HCT116 (cell line): ENCODE data around the gene NR2F2. TPM values are rescaled to one million over a fixed set of nuclear protein-coding genes. Genes with fewer than 3 reads are reported as not detected.

ENCODE experiments used
- ATAC-seq: fragments of 200-7000 bp; cut with Tn5 transposase; 2 replicates; pipeline ENCODE4 v1.9.1; 2020; ENCODE audit warnings: mild to moderate bottlenecking, moderate library complexity
- BruUV-seq: library from RNA; stranded (reverse); fragments of 400-500 nt; replicated peaks from 2 replicates; lab custom pipeline; 2021; lab: Mats Ljungman, UMichigan
- CTCF ChIA-PET: fragments of 300-600 bp; sonication (Branson Sonifier 250); formaldehyde crosslinking; loops from one replicate; lab custom pipeline; 2021; ENCODE audit warnings: antibody characterized with exemption; lab: Charles Lee
- POLR2A ChIA-PET: fragments of 300-600, 350-600 bp; sonication (Branson Sonifier 250); formaldehyde crosslinking; loops from one replicate; lab custom pipeline; 2021; ENCODE audit warnings: antibody characterized with exemption; lab: Charles Lee
- RAD21 ChIA-PET, 2 experiments: fragments of 300-600 bp; sonication (Branson Sonifier 250); formaldehyde crosslinking; loops; one replicate each; lab custom pipeline; 2023; ENCODE audit warnings: low total read pairs in 2 of 2; ENCODE audit not compliant: uncharacterized antibody in 2 of 2, unreplicated experiment in 2 of 2, low non-redundant PET in 1 of 2; lab: Charles Lee
- DNase-seq: peaks from one replicate; pipeline ENCODE4 v3.0.0-alpha.2; 2010; ENCODE audit warnings: low read depth, low spot score
- H2AFZ ChIP-seq: fragments of 200-600 bp; shearing (Covaris generic), sonication (generic); 2 replicates; pipeline ENCODE4 v1.6.1; 2017; ENCODE audit warnings: low read depth, mixed run types, mixed read lengths, antibody characterized with exemption, low read length; ENCODE audit not compliant: poor library complexity, severe bottlenecking
- H3K27ac ChIP-seq: 2 replicates; pipeline ENCODE4 v1.5.1; 2012; ENCODE audit warnings: low read depth, low read length
- H3K27me3 ChIP-seq: fragments of 200-600 bp; sonication (generic); 2 replicates; pipeline ENCODE4 v1.6.1; 2016; ENCODE audit warnings: mixed run types, low read length, mixed read lengths; ENCODE audit not compliant: insufficient read depth
- H3K36me3 ChIP-seq, 2 experiments: fragments of 200-500 bp in 1 of 2; fragments of 200-600 bp in 1 of 2; sonication (Bioruptor generic) in 1 of 2; sonication (generic) in 1 of 2; 2 replicates each; pipeline versions ENCODE4 v1.5.1 to v1.6.1; 2014 to 2016; ENCODE audit warnings: low read length in 2 of 2, inconsistent platforms in 1 of 2, mixed read lengths in 1 of 2, mixed run types in 1 of 2; ENCODE audit not compliant: insufficient read depth in 2 of 2, control insufficient read depth in 1 of 2
- H3K4me1 ChIP-seq, 2 experiments: fragments of 200-600 bp in 1 of 2; sonication (generic) in 1 of 2; 2 replicates each; pipeline versions ENCODE4 v1.5.1 to v1.6.1; 2012 to 2017; ENCODE audit warnings: low read length in 2 of 2, inconsistent platforms in 1 of 2, mild to moderate bottlenecking in 1 of 2, mixed read lengths in 1 of 2, mixed run types in 1 of 2, moderate library complexity in 1 of 2; ENCODE audit not compliant: insufficient read depth in 2 of 2, control insufficient read depth in 1 of 2
- H3K4me2 ChIP-seq: fragments of 200-600 bp; sonication (generic); 2 replicates; pipeline ENCODE4 v1.6.1; 2017; ENCODE audit warnings: mixed run types, low read length, mixed read lengths
- H3K4me3 ChIP-seq, 2 experiments: fragments of 200-600 bp in 1 of 2; sonication (generic) in 1 of 2; replicated peaks in 1 of 2; 2 replicates each; pipeline ENCODE4 v1.5.1; 2011 to 2016; ENCODE audit warnings: low read length in 2 of 2, control low read depth in 1 of 2, low read depth in 1 of 2, mild to moderate bottlenecking in 1 of 2, mixed read lengths in 1 of 2, mixed run types in 1 of 2
- H3K79me2 ChIP-seq: fragments of 200-600 bp; sonication (generic); 2 replicates; pipeline ENCODE4 v1.6.1; 2017; ENCODE audit warnings: mild to moderate bottlenecking, mixed run types, low read length, moderate library complexity, mixed read lengths; ENCODE audit not compliant: insufficient read depth
- H3K9ac ChIP-seq: fragments of 200-600 bp; sonication (generic); 2 replicates; pipeline ENCODE4 v1.6.1; 2016; ENCODE audit warnings: low read length, mixed read lengths
- H3K9me2 ChIP-seq: fragments of 200-600 bp; sonication (generic), shearing (Covaris generic); 2 replicates; pipeline ENCODE4 v1.6.1; 2017; ENCODE audit warnings: mixed run types, mild to moderate bottlenecking, moderate library complexity; ENCODE audit not compliant: insufficient read depth
- H3K9me3 ChIP-seq, 2 experiments: fragments of 200-500 bp in 1 of 2; fragments of 200-600 bp in 1 of 2; sonication (Bioruptor generic) in 1 of 2; sonication (generic) in 1 of 2; 2 replicates each; pipeline ENCODE4 v1.6.1; 2014 to 2017; ENCODE audit warnings: low read length in 2 of 2, mixed read lengths in 2 of 2, inconsistent platforms in 1 of 2, low read depth in 1 of 2, mild to moderate bottlenecking in 1 of 2, mixed run types in 1 of 2, moderate library complexity in 1 of 2; ENCODE audit not compliant: control insufficient read depth in 1 of 2, insufficient read depth in 1 of 2
- H4K20me1 ChIP-seq: fragments of 200-600 bp; sonication (generic), shearing (Covaris generic); 2 replicates; pipeline ENCODE4 v1.6.1; 2017; ENCODE audit warnings: mixed run types, mild to moderate bottlenecking, moderate library complexity; ENCODE audit not compliant: insufficient read depth
- CTCF ChIP-seq, 3 experiments: fragments of 200-600 bp in 1 of 3; sonication (generic) in 1 of 3; IDR thresholded peaks in 2 of 3; conservative IDR thresholded peaks in 1 of 3; 2 replicates each; pipeline ENCODE4 v1.5.1; 2012 to 2017; ENCODE audit warnings: low read depth in 2 of 3, low read length in 2 of 3, antibody characterized with exemption in 1 of 3, borderline replicate concordance in 1 of 3, control low read depth in 1 of 3, mild to moderate bottlenecking in 1 of 3, mixed read lengths in 1 of 3, mixed run types in 1 of 3, moderate library complexity in 1 of 3; ENCODE audit not compliant: insufficient read depth in 1 of 3
- ELF1 ChIP-seq: IDR thresholded peaks from 2 replicates; pipeline ENCODE4 v1.6.1; 2012; ENCODE audit warnings: low read depth, borderline replicate concordance
- EZH2 ChIP-seq: fragments of 200-600 bp; sonication (generic); IDR thresholded peaks from 2 replicates; pipeline ENCODE4 v1.6.1; 2017; ENCODE audit warnings: antibody characterized with exemption, mixed run types
- EZH2phosphoT487 ChIP-seq: fragments of 200-600 bp; IDR thresholded peaks from 2 replicates; pipeline ENCODE4 v1.6.1; 2018; ENCODE audit warnings: antibody characterized with exemption, borderline replicate concordance
- FOSL1 ChIP-seq: IDR thresholded peaks from 2 replicates; pipeline ENCODE4 v1.6.1; 2012; ENCODE audit warnings: low read depth
- MAX ChIP-seq: IDR thresholded peaks from 2 replicates; pipeline ENCODE4 v1.6.1; 2012
- POLR2AphosphoS5 ChIP-seq: IDR thresholded peaks from 2 replicates; pipeline ENCODE4 v1.6.1; 2011; ENCODE audit warnings: mild to moderate bottlenecking, low read depth, low read length, moderate library complexity
- RAD21 ChIP-seq: IDR thresholded peaks from 2 replicates; pipeline ENCODE4 v1.6.1; 2012; ENCODE audit warnings: low read depth, mild to moderate bottlenecking
- SP1 ChIP-seq: IDR thresholded peaks from 2 replicates; pipeline ENCODE4 v1.6.1; 2012; ENCODE audit warnings: low read depth
- YY1 ChIP-seq: IDR thresholded peaks from 2 replicates; pipeline ENCODE4 v1.6.1; 2011; ENCODE audit warnings: low read length, low read depth, moderate library complexity, mild to moderate bottlenecking; ENCODE audit not compliant: insufficient replicate concordance; ENCODE audit errors: extremely low read depth
- ZBTB33 ChIP-seq: IDR thresholded peaks from 2 replicates; pipeline ENCODE4 v1.6.1; 2011; ENCODE audit warnings: mild to moderate bottlenecking, low read length, moderate library complexity; ENCODE audit not compliant: insufficient replicate concordance; ENCODE audit errors: extremely low read depth
- ZFX ChIP-seq: fragments of 450-650 bp; IDR thresholded peaks from 2 replicates; pipeline ENCODE4 v1.6.1; 2017
- intact Hi-C: fragments of 100-400 bp; cut with micrococcal nuclease; formaldehyde crosslinking; loops from 2 replicates; pipeline ENCODE4 v1.10.0; 2022
- total RNA-seq: library from RNA; stranded (reverse); gene quantifications from one replicate; pipeline ENCODE4 v1.2.1, GENCODE V29; 2021; ENCODE audit not compliant: unreplicated experiment

NR2F2 gene
- total RNA-seq, 1 experiment from 2014 or later = 61.4 TPM

GRCh38 chr15:96349857-96350720 is 19.6 kb downstream of the NR2F2 start:
- ATAC-seq = no peak
- H3K27ac ChIP-seq = no peak overlapping the region
- H3K79me2 ChIP-seq = peaks cover 64% of the 10 kb centered on the region
- RAD21 ChIA-PET = no interaction called here
- POLR2A ChIA-PET = no interaction called here
- CTCF ChIA-PET = interaction anchor here (1.8 kb wide), 1 partner anchor 23 kb away, joined by 6 read pairs; no protein-coding TSS in a partner anchor
- no peak for TF ChIP-seq SP1
- no peak for TF ChIP-seq ZFX
- no peak for TF ChIP-seq EZH2phosphoT487
- no peak for TF ChIP-seq YY1
- TF ChIP-seq ZBTB33 = no peak
- no peak for TF ChIP-seq ELF1
- no peak for TF ChIP-seq RAD21
- no peak for TF ChIP-seq FOSL1
- no peak for TF ChIP-seq POLR2AphosphoS5
- no peak for TF ChIP-seq MAX
- TF ChIP-seq EZH2 = no peak
- TF ChIP-seq CTCF (IDR thresholded peaks at IDR 0.05 in 2 of 3, conservative IDR thresholded peaks at IDR 0.05 in 1 of 3; ENCODE audit: borderline replicate concordance in 1 of 3, insufficient read depth in 1 of 3, low read depth in 2 of 3, low read length in 2 of 3) = no peak
- TF ChIP-seq, all 23 proteins: peak for 0
- Histone ChIP-seq H3K36me3 (peaks cover 0 to 12% of the 10 kb centered on the region in 2 experiments; a peak in 1 of 4 replicates), H3K9me3 (no peaks in the 10 kb centered on the region), H3K4me1 (no peaks in the 10 kb centered on the region), H3K4me3 (no peak overlapping the region), H3K27me3 (no peaks in the 10 kb centered on the region), H4K20me1 (peaks cover 12% of the 10 kb centered on the region; the same call in 1 of the 2 replicates), H3K9ac (no peak overlapping the region), H3K9me2 (no peaks in the 10 kb centered on the region), H3K4me2 (no peak overlapping the region), H2AFZ (no peak overlapping the region)
- intact Hi-C loops = no loop called here
- DNase-seq = no peak
- no TSS peak for BruUV-seq
